ENCODE measurements around the gene CYB561D1. TPM values are rescaled to one million over a fixed set of nuclear protein-coding genes. Genes with fewer than 3 reads are reported as not detected.

The CYB561D1 gene
- total and polyA plus RNA-seq, 4 donors, result 1.3 to 2.8 (median 2.0) TPM

- peaks cover 0 to 2% (median 0%) of the 10 kb centered on the region in 4 donors for H3K36me3 ChIP-seq (ENCODE audit: control insufficient read depth in 4 of 4, insufficient read depth in 3 of 4, low read depth in 1 of 4, low read length in 3 of 4)
- no peak overlapping the region for H3K9ac ChIP-seq (ENCODE audit: low read depth in 1 of 2, low read length in 2 of 2)
- no peaks in the 10 kb centered on the region for H3K27me3 ChIP-seq (ENCODE audit: control insufficient read depth in 4 of 4, insufficient read depth in 4 of 4, low read length in 3 of 4)
- peaks cover 1 to 14% (median 6%) of the 10 kb centered on the region in 4 donors for H3K4me1 ChIP-seq (ENCODE audit: control insufficient read depth in 4 of 4, insufficient read depth in 4 of 4, low read length in 3 of 4)
- no peaks in the 10 kb centered on the region for H3K9me3 ChIP-seq (ENCODE audit: control insufficient read depth in 4 of 4, low read length in 3 of 4)
- 85% methylated on average over 1 of the region's 1 CpG for WGBS
- H3K27ac ChIP-seq (ENCODE audit: low read depth in 1 of 2, low read length in 2 of 2), result no peak overlapping the region
- TF ChIP-seq SP1 (IDR thresholded peaks at IDR 0.05) (no peak), RAD21 (IDR thresholded peaks at IDR 0.05) (no peak), RXRA (IDR thresholded peaks at IDR 0.05) (no peak), YY1 (IDR thresholded peaks at IDR 0.05) (no peak), GABPA (IDR thresholded peaks at IDR 0.05 in 1 of 2, conservative IDR thresholded peaks at IDR 0.05 in 1 of 2) (no peak), TAF1 (conservative IDR thresholded peaks at IDR 0.05) (no peak), HNF4G (IDR thresholded peaks at IDR 0.05) (no peak), EGR1 (IDR thresholded peaks at IDR 0.05; ENCODE audit: low read depth in 2 of 2) (no peak), JUND (IDR thresholded peaks at IDR 0.05) (no peak), REST (IDR thresholded peaks at IDR 0.05) (no peak), ATF3 (IDR thresholded peaks at IDR 0.05) (no peak), MAX (IDR thresholded peaks at IDR 0.05) (no peak), FOXA1 (IDR thresholded peaks at IDR 0.05) (no peak), ZBTB33 (IDR thresholded peaks at IDR 0.05) (no peak), CTCF (IDR thresholded peaks at IDR 0.05; ENCODE audit: low read depth, low read length, missing input control) (no peak)
- H3K4me3 ChIP-seq (ENCODE audit: low read depth in 1 of 3, low read length in 3 of 3), result no peak overlapping the region
- no peak for DNase-seq (ENCODE audit: low spot score)
Observed at GRCh38 chr1:109504974-109505373, 11.1 kb downstream of the CYB561D1 start.
